Endodermal cell (in vitro differentiated cells): Measurements from ENCODE around the gene RPUSD4. TPM values are rescaled to one million over a fixed set of nuclear protein-coding genes. Genes with fewer than 3 reads are reported as not detected.

Experiments used
- DNase-seq: peaks from one replicate; pipeline ENCODE4 v3.0.0-alpha.2; 2017
- H3K27ac ChIP-seq: 2 replicates; pipeline ENCODE4 v1.5.1; 2013; ENCODE audit warnings: mild to moderate bottlenecking, low read depth, low read length, moderate library complexity
- H3K27me3 ChIP-seq: 2 replicates; pipeline ENCODE4 v1.6.1; 2013; ENCODE audit warnings: mild to moderate bottlenecking, low read length, moderate library complexity; ENCODE audit not compliant: insufficient read depth, control insufficient read depth, poor library complexity, severe bottlenecking
- H3K36me3 ChIP-seq: 2 replicates; pipeline ENCODE4 v1.7.0; 2013; ENCODE audit warnings: mild to moderate bottlenecking, low read length, moderate library complexity; ENCODE audit not compliant: control insufficient read depth, insufficient read depth
- H3K4me1 ChIP-seq: one replicate; pipeline ENCODE4 v1.7.0; 2013; ENCODE audit warnings: low read length; ENCODE audit not compliant: control insufficient read depth, insufficient read depth
- H3K4me3 ChIP-seq: 2 replicates; pipeline ENCODE4 v1.5.1; 2013; ENCODE audit warnings: mild to moderate bottlenecking, low read length, moderate library complexity
- H3K9ac ChIP-seq: 2 replicates; pipeline ENCODE4 v1.6.1; 2013; ENCODE audit warnings: mild to moderate bottlenecking, low read length, moderate library complexity; ENCODE audit not compliant: poor library complexity, severe bottlenecking; ENCODE audit errors: extremely low read depth
- H3K9me3 ChIP-seq: 2 replicates; pipeline ENCODE4 v1.6.1; 2013; ENCODE audit warnings: mild to moderate bottlenecking, low read length, moderate library complexity; ENCODE audit not compliant: control insufficient read depth
- H3K27ac Mint-ChIP-seq: 2 replicates; pipeline ENCODE4 v1.8.0; 2020; ENCODE audit warnings: mixed read lengths
- H3K27me3 Mint-ChIP-seq: 2 replicates; pipeline ENCODE4 v1.8.0; 2021; ENCODE audit warnings: mild to moderate bottlenecking, mixed read lengths; ENCODE audit not compliant: insufficient read depth
- H3K36me3 Mint-ChIP-seq: 2 replicates; pipeline ENCODE4 v1.8.0; 2020; ENCODE audit warnings: low read depth, mixed read lengths
- H3K4me1 Mint-ChIP-seq: 2 replicates; pipeline ENCODE4 v1.8.0; 2020; ENCODE audit warnings: mixed read lengths
- H3K4me3 Mint-ChIP-seq: 2 replicates; pipeline ENCODE4 v1.8.0; 2020; ENCODE audit warnings: mild to moderate bottlenecking, moderate library complexity, mixed read lengths
- H3K9me3 Mint-ChIP-seq: 2 replicates; pipeline ENCODE4 v1.8.0; 2020; ENCODE audit warnings: mild to moderate bottlenecking, mixed read lengths
- WGBS, 2 experiments: methylation state at CpG; one replicate each; pipeline versions ENCODE4 v1.1.5 to v1.1.7; 2013; ENCODE audit warnings: missing lambda C conversion rate in 2 of 2, mixed read lengths in 1 of 2; ENCODE audit not compliant: insufficient coverage in 1 of 2, insufficient read length in 1 of 2; 5-methylcytosine and 5-hydroxymethylcytosine counted together
- total RNA-seq, 2 donors: library from RNA; stranded (reverse); fragmentation: NEBNext Ultra II Directional in 1 of 2; extraction: Animal tissue kit (Norgen Biotek cat#: 25700) in 1 of 2; gene quantifications; 2 replicates in 1 of 2; 3 replicates in 1 of 2; pipeline ENCODE4 v1.2.1, GENCODE V29; 2021
- TF ChIP-seq, protein P1 (sequence below): fragments of 200-600 bp; sonication (generic); conservative IDR thresholded peaks from 2 replicates; pipeline ENCODE4 v1.5.0; 2021; ENCODE audit warnings: antibody characterized with exemption, mild to moderate bottlenecking

RPUSD4 gene
- total RNA-seq, 2 donors from 2014 or later = 36.8 to 37.7 TPM

DNA sequence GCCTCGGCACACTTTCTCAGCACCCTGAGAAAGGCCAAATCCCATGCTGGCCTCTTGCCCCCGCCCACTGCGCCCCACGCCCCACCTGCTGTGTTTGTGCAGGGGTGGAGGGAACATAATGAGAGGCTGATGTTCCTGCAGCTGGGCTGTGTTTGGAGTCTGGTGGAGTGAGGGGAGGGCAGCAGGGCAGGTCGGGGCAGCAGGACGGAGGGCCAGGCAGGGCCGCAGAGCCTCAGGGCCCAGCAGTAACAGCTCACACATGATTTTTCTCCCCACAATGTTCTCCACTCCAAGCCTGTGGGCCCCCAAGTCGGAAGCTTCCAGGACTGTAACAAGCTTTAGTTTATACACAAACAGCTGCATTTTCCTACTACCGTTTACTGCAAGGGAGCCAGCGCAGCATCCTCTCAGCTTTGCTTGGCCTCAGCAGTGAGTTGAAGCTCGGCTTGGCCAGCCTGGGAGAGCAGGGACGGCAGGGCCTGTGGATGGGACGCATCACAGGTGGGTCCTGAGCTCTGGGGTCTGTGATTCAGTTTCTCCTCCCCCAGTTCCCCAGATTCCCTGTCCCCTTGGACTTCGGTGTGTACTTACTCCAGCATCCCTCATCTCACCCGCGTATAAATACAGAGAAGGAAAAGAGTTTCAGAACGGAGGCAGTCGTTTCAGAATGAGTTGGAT, 51.0 kb downstream of the RPUSD4 start:
- Mint-ChIP-seq H3K27ac (no peak overlapping the region), H3K9me3 (no peaks in the 10 kb centered on the region), H3K36me3 (no peaks in the 10 kb centered on the region), H3K4me3 (peak overlapping the region; percentile 5), H3K4me1 (peaks cover 26% of the 10 kb centered on the region), H3K27me3 (peaks cover 12% of the 10 kb centered on the region)
- H3K9me3 ChIP-seq = no peaks in the 10 kb centered on the region
- WGBS, 2 experiments = 62 to 69% methylated on average over 8 to 18 of the region's 18 CpGs
- peaks cover 22% of the 10 kb centered on the region for H3K4me1 ChIP-seq
- no peaks in the 10 kb centered on the region for H3K36me3 ChIP-seq
- peak; percentile 78 for DNase-seq
- H3K27ac ChIP-seq = no peak overlapping the region
- no peak overlapping the region for H3K4me3 ChIP-seq
- peaks cover 26% of the 10 kb centered on the region for H3K27me3 ChIP-seq
- TF ChIP-seq, protein P1, sequence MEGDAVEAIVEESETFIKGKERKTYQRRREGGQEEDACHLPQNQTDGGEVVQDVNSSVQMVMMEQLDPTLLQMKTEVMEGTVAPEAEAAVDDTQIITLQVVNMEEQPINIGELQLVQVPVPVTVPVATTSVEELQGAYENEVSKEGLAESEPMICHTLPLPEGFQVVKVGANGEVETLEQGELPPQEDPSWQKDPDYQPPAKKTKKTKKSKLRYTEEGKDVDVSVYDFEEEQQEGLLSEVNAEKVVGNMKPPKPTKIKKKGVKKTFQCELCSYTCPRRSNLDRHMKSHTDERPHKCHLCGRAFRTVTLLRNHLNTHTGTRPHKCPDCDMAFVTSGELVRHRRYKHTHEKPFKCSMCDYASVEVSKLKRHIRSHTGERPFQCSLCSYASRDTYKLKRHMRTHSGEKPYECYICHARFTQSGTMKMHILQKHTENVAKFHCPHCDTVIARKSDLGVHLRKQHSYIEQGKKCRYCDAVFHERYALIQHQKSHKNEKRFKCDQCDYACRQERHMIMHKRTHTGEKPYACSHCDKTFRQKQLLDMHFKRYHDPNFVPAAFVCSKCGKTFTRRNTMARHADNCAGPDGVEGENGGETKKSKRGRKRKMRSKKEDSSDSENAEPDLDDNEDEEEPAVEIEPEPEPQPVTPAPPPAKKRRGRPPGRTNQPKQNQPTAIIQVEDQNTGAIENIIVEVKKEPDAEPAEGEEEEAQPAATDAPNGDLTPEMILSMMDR = no peak
- H3K9ac ChIP-seq = no peak overlapping the region

DNA sequence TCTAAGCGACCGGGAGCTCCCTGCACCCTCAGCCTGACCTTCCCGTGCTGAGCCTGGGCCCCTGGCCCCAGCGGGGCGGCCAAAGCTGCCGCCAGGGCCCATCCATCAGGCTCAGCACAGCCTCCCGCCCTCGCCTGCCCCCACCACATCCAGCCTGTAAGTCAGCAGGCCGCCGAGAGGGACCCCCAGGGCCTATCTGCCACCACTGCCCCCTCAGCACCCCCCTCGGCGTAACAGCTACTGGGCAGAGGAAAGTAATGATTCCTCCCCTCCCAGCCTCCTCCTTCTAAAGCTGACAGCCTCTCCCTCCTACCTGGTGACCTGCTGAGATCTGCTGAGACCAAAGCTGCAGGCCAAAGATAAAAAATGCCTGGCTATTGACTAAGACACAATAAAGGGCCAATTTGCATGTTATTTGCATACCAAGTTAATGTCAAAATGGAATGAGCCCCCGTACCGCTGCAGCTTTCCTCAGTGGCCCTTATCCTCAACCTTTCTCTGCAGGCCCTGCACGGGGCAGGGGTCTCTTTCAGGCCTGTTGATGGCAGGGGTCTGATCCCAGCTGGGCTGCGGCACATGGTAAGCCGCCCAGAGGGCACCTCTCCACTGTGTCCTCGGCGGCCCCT, 51.6 kb downstream of the RPUSD4 start:
- H3K27ac Mint-ChIP-seq = peak overlapping the region; percentile 24
- H3K4me3 ChIP-seq = no peak overlapping the region

DNA sequence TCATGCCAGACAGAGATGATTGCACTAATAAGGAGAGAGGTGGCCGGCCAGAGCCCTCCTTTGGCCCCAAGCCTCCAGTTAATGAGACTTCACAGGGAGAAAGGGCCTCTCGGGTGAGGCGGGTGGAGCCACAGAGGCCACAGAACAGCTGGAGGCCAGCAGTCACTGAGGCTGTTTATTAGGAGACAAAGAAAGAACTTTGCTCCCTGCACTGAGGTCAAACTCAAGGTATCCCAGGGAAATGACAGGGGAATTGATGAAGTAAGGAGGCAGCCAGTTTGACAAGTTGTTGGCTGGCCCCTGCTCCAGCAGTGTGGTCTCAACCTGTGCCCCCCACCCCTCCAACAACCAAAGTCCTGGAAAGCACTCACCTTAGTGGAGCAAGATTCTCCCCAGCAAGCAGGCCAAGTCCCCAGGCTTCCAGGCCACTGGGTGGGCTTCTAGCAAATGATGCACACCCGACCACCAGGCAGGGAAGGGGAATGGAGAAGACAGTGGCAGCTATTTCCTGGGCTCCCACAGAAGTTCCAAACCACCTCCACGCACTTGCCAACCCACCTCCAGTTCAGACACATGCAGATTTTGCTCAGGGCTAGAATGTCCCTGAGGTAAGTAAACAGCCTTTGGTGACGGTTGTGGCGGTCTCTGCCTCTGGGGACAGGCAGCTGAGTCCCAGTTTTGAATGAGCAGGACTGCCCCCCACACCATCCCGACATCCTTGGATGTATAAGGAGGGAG, 53.2 kb downstream of the RPUSD4 start:
- Histone ChIP-seq H3K36me3 (no peaks in the 10 kb centered on the region), H3K4me1 (peaks cover 18% of the 10 kb centered on the region), H3K9me3 (no peaks in the 10 kb centered on the region), H3K9ac (no peak overlapping the region), H3K27me3 (peaks cover 26% of the 10 kb centered on the region), H3K27ac (peak overlapping the region; percentile 13), H3K4me3 (no peak overlapping the region)
- no peak for DNase-seq
- H3K36me3 Mint-ChIP-seq = no peaks in the 10 kb centered on the region
- peaks cover 8% of the 10 kb centered on the region for H3K27me3 Mint-ChIP-seq
- H3K9me3 Mint-ChIP-seq = no peaks in the 10 kb centered on the region
- no peak overlapping the region for H3K27ac Mint-ChIP-seq
- TF ChIP-seq, protein P1 = no peak
- peaks cover 17% of the 10 kb centered on the region for H3K4me1 Mint-ChIP-seq
- 58 to 77% methylated on average over 3 to 8 of the region's 8 CpGs for WGBS, 2 experiments
- no peak overlapping the region for H3K4me3 Mint-ChIP-seq

More for the DNA sequence above, 51.6 kb downstream of the RPUSD4 start:
- Histone ChIP-seq H3K27ac (no peak overlapping the region), H3K36me3 (no peaks in the 10 kb centered on the region), H3K27me3 (peaks cover 24% of the 10 kb centered on the region), H3K9ac (no peak overlapping the region), H3K9me3 (no peaks in the 10 kb centered on the region), H3K4me1 (peaks cover 22% of the 10 kb centered on the region)
- Mint-ChIP-seq H3K36me3 (no peaks in the 10 kb centered on the region), H3K4me1 (peaks cover 23% of the 10 kb centered on the region), H3K4me3 (no peak overlapping the region), H3K9me3 (no peaks in the 10 kb centered on the region), H3K27me3 (peaks cover 12% of the 10 kb centered on the region)
- 17 to 21% methylated on average over 3 to 19 of the region's 19 CpGs for WGBS, 2 experiments
- DNase-seq = peak; percentile 88
- TF ChIP-seq, protein P1 = peak; percentile 14
